ENCODE measurements around the gene RHPN2. TPM values are rescaled to one million over a fixed set of nuclear protein-coding genes. Genes with fewer than 3 reads are reported as not detected.

The RHPN2 gene
- total and polyA plus RNA-seq, 10 donors: 1.2 to 5.3 (median 2.6) TPM

- Histone ChIP-seq H3K4me1 (no peaks in the 10 kb centered on the region), H3K27ac (no peak overlapping the region), H3K27me3 (replicated peaks in 1 of 7) (no peaks in the 10 kb centered on the region), H3K4me3 (no peak overlapping the region), H3K36me3 (peaks cover 0 to 99% (median 33%) of the 10 kb centered on the region in 6 donors), H3K9me3 (no peaks in the 10 kb centered on the region)
- intact Hi-C loops (cut with DNase I; ENCODE audit: low total_unique reads): no loop called here
- TF ChIP-seq CTCF (IDR thresholded peaks at IDR 0.05 in 8 of 11, conservative IDR thresholded peaks at IDR 0.05 in 3 of 11): no peak
- no peak for TF ChIP-seq POLR2A (IDR thresholded peaks at IDR 0.05)
- TF ChIP-seq POLR2AphosphoS5 (IDR thresholded peaks at IDR 0.05): no peak
- DNase-seq: no peak
- 93 to 100% (median 97%) methylated on average over 3 to 8 of the region's 8 CpGs for WGBS, 5 donors
Observed at GRCh38 chr19:32936065-32936464, 128.6 kb downstream of the RHPN2 start.

GRCh38 chr19:32935629-32936028 is 129.1 kb downstream of the RHPN2 start:
- H3K27ac ChIP-seq: no peak overlapping the region
- DNase-seq: no peak
- H3K4me1 ChIP-seq: no peaks in the 10 kb centered on the region
- no peaks in the 10 kb centered on the region for H3K9me3 ChIP-seq
- 80 to 98% (median 91%) methylated on average over 5 to 9 of the region's 9 CpGs for WGBS, 5 donors
- H3K36me3 ChIP-seq: peaks cover 0 to 99% (median 37%) of the 10 kb centered on the region in 6 donors
- H3K4me3 ChIP-seq: no peak overlapping the region
- intact Hi-C loops (cut with DNase I; ENCODE audit: low total_unique reads): no loop called here
- no peaks in the 10 kb centered on the region for H3K27me3 ChIP-seq (replicated peaks in 1 of 7)
- no peak for TF ChIP-seq CTCF (IDR thresholded peaks at IDR 0.05 in 8 of 11, conservative IDR thresholded peaks at IDR 0.05 in 3 of 11)
- TF ChIP-seq POLR2AphosphoS5 (IDR thresholded peaks at IDR 0.05): no peak
- TF ChIP-seq POLR2A (IDR thresholded peaks at IDR 0.05): no peak

- peaks cover 0 to 99% (median 51%) of the 10 kb centered on the region in 6 donors for H3K36me3 ChIP-seq
- no peak for DNase-seq
- H3K27me3 ChIP-seq (replicated peaks in 1 of 7): no peaks in the 10 kb centered on the region
- H3K4me3 ChIP-seq: no peak overlapping the region
- intact Hi-C loops (cut with DNase I; ENCODE audit: low total_unique reads): no loop called here
- H3K9me3 ChIP-seq: peaks cover 0 to 7% (median 4%) of the 10 kb centered on the region in 8 donors
- H3K4me1 ChIP-seq: no peaks in the 10 kb centered on the region
- 90 to 94% (median 91%) methylated on average over 3 of the region's 3 CpGs for WGBS, 5 donors
- H3K27ac ChIP-seq: no peak overlapping the region
- TF ChIP-seq CTCF (IDR thresholded peaks at IDR 0.05 in 8 of 11, conservative IDR thresholded peaks at IDR 0.05 in 3 of 11) (no peak), POLR2AphosphoS5 (IDR thresholded peaks at IDR 0.05) (no peak), POLR2A (IDR thresholded peaks at IDR 0.05) (no peak)
Observed at GRCh38 chr19:32933571-32933970, 131.1 kb downstream of the RHPN2 start.

GRCh38 chr19:32930567-32930966 is 134.1 kb downstream of the RHPN2 start:
- no peaks in the 10 kb centered on the region for H3K27me3 ChIP-seq (replicated peaks in 1 of 7)
- no peak overlapping the region for H3K27ac ChIP-seq
- H3K36me3 ChIP-seq: peaks cover 0 to 97% (median 45%) of the 10 kb centered on the region in 6 donors
- no peak for TF ChIP-seq POLR2AphosphoS5 (IDR thresholded peaks at IDR 0.05)
- no peak for TF ChIP-seq CTCF (IDR thresholded peaks at IDR 0.05 in 8 of 11, conservative IDR thresholded peaks at IDR 0.05 in 3 of 11)
- TF ChIP-seq POLR2A (IDR thresholded peaks at IDR 0.05): no peak
- WGBS, 5 donors: 93 to 98% (median 97%) methylated on average over 8 of the region's 8 CpGs
- no peaks in the 10 kb centered on the region for H3K4me1 ChIP-seq
- intact Hi-C loops (cut with DNase I; ENCODE audit: low total_unique reads): no loop called here
- no peak overlapping the region for H3K4me3 ChIP-seq
- H3K9me3 ChIP-seq: peaks cover 0 to 21% (median 16%) of the 10 kb centered on the region in 8 donors
- DNase-seq: no peak

Measured in spleen (tissue), 11 donors.